ENCODE data around the gene STAT4. TPM values are rescaled to one million over a fixed set of nuclear protein-coding genes. Genes with fewer than 3 reads are reported as not detected.

The STAT4 gene
- total and polyA plus RNA-seq, 4 donors = 0.85 to 7.9 (median 3.2) TPM

- Histone ChIP-seq H3K27ac (ENCODE audit: low read depth in 1 of 2, low read length in 2 of 2) (peak overlapping the region; percentile 43 to 49), H3K9ac (ENCODE audit: low read depth in 1 of 2, low read length in 2 of 2) (no peak overlapping the region), H3K36me3 (ENCODE audit: control insufficient read depth in 4 of 4, insufficient read depth in 3 of 4, low read depth in 1 of 4, low read length in 3 of 4) (no peaks in the 10 kb centered on the region), H3K4me3 (ENCODE audit: low read depth in 1 of 3, low read length in 3 of 3) (peak overlapping the region; percentile 5 to 30 (median 10)), H3K9me3 (ENCODE audit: control insufficient read depth in 4 of 4, low read length in 3 of 4) (no peaks in the 10 kb centered on the region), H3K4me1 (ENCODE audit: control insufficient read depth in 4 of 4, insufficient read depth in 4 of 4, low read length in 3 of 4) (peaks cover 4 to 58% (median 31%) of the 10 kb centered on the region in 4 donors), H3K27me3 (ENCODE audit: control insufficient read depth in 4 of 4, insufficient read depth in 4 of 4, low read length in 3 of 4) (no peaks in the 10 kb centered on the region)
- no peak for DNase-seq (ENCODE audit: low spot score)
- WGBS = 38% methylated on average over 9 of the region's 9 CpGs
- TF ChIP-seq SP1 (IDR thresholded peaks at IDR 0.05) = peak; percentile 11
- peak; percentile 6 to 13 for TF ChIP-seq RAD21 (IDR thresholded peaks at IDR 0.05)
- TF ChIP-seq YY1 (IDR thresholded peaks at IDR 0.05) = peak; percentile 42
- peak; percentile 32 for TF ChIP-seq MAX (IDR thresholded peaks at IDR 0.05)
- no peak for TF ChIP-seq ATF3 (IDR thresholded peaks at IDR 0.05)
- peak in 1 of 2 donors; percentile 31 for TF ChIP-seq JUND (IDR thresholded peaks at IDR 0.05)
- peak; percentile 39 to 63 for TF ChIP-seq HNF4A (conservative IDR thresholded peaks at IDR 0.05)
- no peak for TF ChIP-seq TAF1 (conservative IDR thresholded peaks at IDR 0.05)
- no peak for TF ChIP-seq EGR1 (IDR thresholded peaks at IDR 0.05; ENCODE audit: low read depth in 2 of 2)
- TF ChIP-seq NR2F2 (IDR thresholded peaks at IDR 0.05) = no peak
- peak; percentile 6 to 46 for TF ChIP-seq RXRA (IDR thresholded peaks at IDR 0.05)
- no peak for TF ChIP-seq ZBTB33 (IDR thresholded peaks at IDR 0.05)
- TF ChIP-seq HNF4G (IDR thresholded peaks at IDR 0.05) = no peak
- TF ChIP-seq GABPA (IDR thresholded peaks at IDR 0.05 in 1 of 2, conservative IDR thresholded peaks at IDR 0.05 in 1 of 2) = peak in 1 of 2 donors; percentile 10
- TF ChIP-seq CTCF (IDR thresholded peaks at IDR 0.05; ENCODE audit: low read depth, low read length, missing input control) = no peak
- peak; percentile 22 for TF ChIP-seq REST (IDR thresholded peaks at IDR 0.05)
- TF ChIP-seq FOXA2 (IDR thresholded peaks at IDR 0.05) = peak; percentile 35
- no peak for TF ChIP-seq FOXA1 (IDR thresholded peaks at IDR 0.05)
Measured at GRCh38 chr2:191187105-191187829, 36.5 kb upstream of the STAT4 start.

All from liver (tissue), 9 donors.